ENCODE results near the gene NRBF2. TPM values are rescaled to one million over a fixed set of nuclear protein-coding genes. Genes with fewer than 3 reads are reported as not detected.

The NRBF2 gene
- total RNA-seq, 4 donors from 2014 or later: 10.2 to 29.2 (median 13.3) TPM

GRCh38 chr10:63128443-63128842, 4.7 kb upstream of the NRBF2 start:
- intact Hi-C loops (cut with DNase I; ENCODE audit: low total_unique reads): no loop called here

GRCh38 chr10:63129888-63130287, 3.2 kb upstream of the NRBF2 start:
- in situ Hi-C loops (cut with MboI; ENCODE audit: low sequenced_read_pairs in 4 of 4) (loop anchor here in 1 of 4 donors (25.0 kb wide), 1 partner anchor 318 kb away; the partner anchor contains the start of genes ADO and EGR2), intact Hi-C loops (cut with DNase I; ENCODE audit: low total_unique reads) (loop anchor here (10.0 kb wide), 1 partner anchor 1965 kb away; no protein-coding TSS in a partner anchor)
- no peaks in the 10 kb centered on the region for H3K27me3 ChIP-seq
- H3K36me3 ChIP-seq: no peaks in the 10 kb centered on the region
- H3K4me1 ChIP-seq: peaks cover 2 to 10% of the 10 kb centered on the region in 2 donors
- H3K27ac ChIP-seq: no peak overlapping the region
- no peak for TF ChIP-seq POLR2A (IDR thresholded peaks at IDR 0.05)
- TF ChIP-seq, protein P1, sequence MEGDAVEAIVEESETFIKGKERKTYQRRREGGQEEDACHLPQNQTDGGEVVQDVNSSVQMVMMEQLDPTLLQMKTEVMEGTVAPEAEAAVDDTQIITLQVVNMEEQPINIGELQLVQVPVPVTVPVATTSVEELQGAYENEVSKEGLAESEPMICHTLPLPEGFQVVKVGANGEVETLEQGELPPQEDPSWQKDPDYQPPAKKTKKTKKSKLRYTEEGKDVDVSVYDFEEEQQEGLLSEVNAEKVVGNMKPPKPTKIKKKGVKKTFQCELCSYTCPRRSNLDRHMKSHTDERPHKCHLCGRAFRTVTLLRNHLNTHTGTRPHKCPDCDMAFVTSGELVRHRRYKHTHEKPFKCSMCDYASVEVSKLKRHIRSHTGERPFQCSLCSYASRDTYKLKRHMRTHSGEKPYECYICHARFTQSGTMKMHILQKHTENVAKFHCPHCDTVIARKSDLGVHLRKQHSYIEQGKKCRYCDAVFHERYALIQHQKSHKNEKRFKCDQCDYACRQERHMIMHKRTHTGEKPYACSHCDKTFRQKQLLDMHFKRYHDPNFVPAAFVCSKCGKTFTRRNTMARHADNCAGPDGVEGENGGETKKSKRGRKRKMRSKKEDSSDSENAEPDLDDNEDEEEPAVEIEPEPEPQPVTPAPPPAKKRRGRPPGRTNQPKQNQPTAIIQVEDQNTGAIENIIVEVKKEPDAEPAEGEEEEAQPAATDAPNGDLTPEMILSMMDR (IDR thresholded peaks at IDR 0.05 in 4 of 5, conservative IDR thresholded peaks at IDR 0.05 in 1 of 5): no peak
- DNase-seq (no peak), ATAC-seq (no peak)
- H3K4me3 ChIP-seq: no peak overlapping the region
- H3K9me3 ChIP-seq: no peaks in the 10 kb centered on the region

More at GRCh38 chr10:63128443-63128842, 4.7 kb upstream of the NRBF2 start:
- ATAC-seq: no peak
- no peaks in the 10 kb centered on the region for H3K27me3 ChIP-seq
- TF ChIP-seq, protein P1 (IDR thresholded peaks at IDR 0.05 in 4 of 5, conservative IDR thresholded peaks at IDR 0.05 in 1 of 5): no peak
- TF ChIP-seq POLR2A (IDR thresholded peaks at IDR 0.05): no peak
- no peak overlapping the region for H3K27ac ChIP-seq
- no peaks in the 10 kb centered on the region for H3K4me1 ChIP-seq
- no peaks in the 10 kb centered on the region for H3K9me3 ChIP-seq
- no peak for DNase-seq
- H3K4me3 ChIP-seq: no peak overlapping the region
- no peaks in the 10 kb centered on the region for H3K36me3 ChIP-seq
- in situ Hi-C loops (cut with MboI; ENCODE audit: low sequenced_read_pairs in 4 of 4): loop anchor here in 1 of 4 donors (25.0 kb wide), 1 partner anchor 316 kb away; the partner anchor contains the start of genes ADO and EGR2

DNA sequence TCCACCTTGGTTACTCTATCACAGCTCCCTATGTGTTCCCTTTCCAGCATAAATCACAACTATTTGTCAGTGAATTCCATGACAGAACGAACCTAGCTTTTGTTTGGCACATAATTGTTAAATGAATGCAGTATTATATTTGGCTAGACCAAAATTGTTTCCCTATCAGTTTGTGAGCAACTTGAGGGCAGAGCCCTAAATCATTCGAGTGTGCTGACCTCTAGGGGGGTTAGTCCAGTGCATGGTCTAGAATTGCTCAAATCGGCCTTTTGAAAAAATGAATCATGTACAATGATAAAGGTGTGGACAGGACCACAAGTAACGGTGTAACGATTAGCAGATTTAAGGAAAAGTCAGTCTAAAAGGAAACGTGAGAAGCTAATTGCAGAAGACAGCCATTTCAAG, 475 bp upstream of the NRBF2 start:
- no peaks in the 10 kb centered on the region for H3K27me3 ChIP-seq
- peak overlapping the region; percentile 64 to 94 (median 84) for H3K4me3 ChIP-seq
- intact Hi-C loops (cut with DNase I; ENCODE audit: low total_unique reads) (loop anchor here (1.0 to 10.0 kb wide), 2 partner anchors 18 to 1968 kb away; no protein-coding TSS in a partner anchor), in situ Hi-C loops (cut with MboI; ENCODE audit: low sequenced_read_pairs in 4 of 4) (loop anchor here in 1 of 4 donors (25.0 kb wide), 1 partner anchor 320 kb away; the partner anchor contains the start of genes ADO and EGR2)
- no peaks in the 10 kb centered on the region for H3K9me3 ChIP-seq
- H3K27ac ChIP-seq: peak overlapping the region; percentile 90 to 96 (median 96)
- peaks cover 28 to 35% of the 10 kb centered on the region in 2 donors for H3K4me1 ChIP-seq
- no peaks in the 10 kb centered on the region for H3K36me3 ChIP-seq
- peak in 1 of 2 donors; percentile 2 for ATAC-seq
- DNase-seq: no peak
- TF ChIP-seq POLR2A (IDR thresholded peaks at IDR 0.05): no peak
- TF ChIP-seq, protein P1 (IDR thresholded peaks at IDR 0.05 in 4 of 5, conservative IDR thresholded peaks at IDR 0.05 in 1 of 5): no peak

GRCh38 chr10:63133821-63134557, 861 bp downstream of the NRBF2 start:
- in situ Hi-C loops (cut with MboI; ENCODE audit: low sequenced_read_pairs in 4 of 4) (loop anchor here in 1 of 4 donors (25.0 kb wide), 1 partner anchor 322 kb away; the partner anchor contains the start of genes ADO and EGR2), intact Hi-C loops (cut with DNase I; ENCODE audit: low total_unique reads) (loop anchor here (1.0 to 10.0 kb wide), 2 partner anchors 20 to 1969 kb away; no protein-coding TSS in a partner anchor)
- H3K36me3 ChIP-seq: no peaks in the 10 kb centered on the region
- peak overlapping the region; percentile 64 to 94 (median 84) for H3K4me3 ChIP-seq
- TF ChIP-seq, protein P1 (IDR thresholded peaks at IDR 0.05 in 4 of 5, conservative IDR thresholded peaks at IDR 0.05 in 1 of 5): peak in 1 of 5 experiments; percentile 3
- no peak for TF ChIP-seq POLR2A (IDR thresholded peaks at IDR 0.05)
- peak overlapping the region; percentile 90 to 96 (median 96) for H3K27ac ChIP-seq
- H3K4me1 ChIP-seq: peaks cover 33 to 36% of the 10 kb centered on the region in 2 donors
- DNase-seq: peak in 1 of 2 donors; percentile 12
- H3K9me3 ChIP-seq: no peaks in the 10 kb centered on the region
- peak in 1 of 2 donors; percentile 47 for ATAC-seq
- no peaks in the 10 kb centered on the region for H3K27me3 ChIP-seq
